NT2/D1 (cell line): Measurements from ENCODE around the gene TRPV6.

ENCODE experiments used
- SUZ12 ChIP-seq: IDR thresholded peaks from 2 replicates; pipeline ENCODE4 v1.6.1; 2011; ENCODE audit not compliant: insufficient read length, insufficient read depth; ENCODE audit errors: extremely low read depth
- YY1 ChIP-seq: IDR thresholded peaks from 2 replicates; pipeline ENCODE4 v1.6.1; 2011; ENCODE audit not compliant: insufficient read length, insufficient read depth
- ZNF274 ChIP-seq: IDR thresholded peaks from 2 replicates; pipeline ENCODE4 v1.6.1; 2011; ENCODE audit warnings: mild to moderate bottlenecking, low read depth, low read length

DNA sequence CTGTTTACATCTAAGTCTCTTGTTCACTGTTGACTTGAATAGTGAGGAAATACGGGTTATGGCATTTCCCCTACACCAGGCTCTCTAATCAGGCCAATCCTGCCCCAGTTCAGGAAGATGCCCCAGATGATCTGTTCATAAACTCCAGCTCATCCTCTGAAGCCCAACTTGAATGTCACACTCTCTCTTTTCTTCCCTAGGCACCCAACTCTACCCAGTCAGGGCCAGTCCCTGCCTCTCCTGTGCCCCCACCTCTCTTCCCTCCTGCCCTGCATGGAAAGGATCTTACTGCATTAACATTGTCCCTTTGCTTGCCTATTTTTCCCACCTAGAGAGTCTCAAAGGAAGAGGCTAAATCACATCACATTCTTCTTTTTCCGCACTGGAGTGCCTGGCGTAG, 10.6 kb upstream of the TRPV6 start:
- TF ChIP-seq YY1 (no peak), ZNF274 (no peak), SUZ12 (no peak)
